ENCODE data around the gene SLC1A5.

- TF ChIP-seq CTCF (IDR thresholded peaks at IDR 0.05; ENCODE audit: low read length) (no peak), EZH2 (IDR thresholded peaks at IDR 0.05; ENCODE audit: borderline replicate concordance, low read length) (no peak)
These were observed 15.4 kb downstream of the SLC1A5 start for GRCh38 chr19:46773018-46773399.
